Mucosa of rectum (tissue), 2 donors: ENCODE data around the gene WDR90.

Experiments used
- H3K27ac ChIP-seq, 2 donors: one replicate each; pipeline ENCODE4 v1.7.0; 2013; ENCODE audit warnings: inconsistent platforms in 2 of 2, low read depth in 2 of 2, low read length in 2 of 2
- H3K27me3 ChIP-seq, 2 donors: one replicate each; pipeline ENCODE4 v1.7.0; 2013; ENCODE audit warnings: low read length in 2 of 2; ENCODE audit not compliant: control insufficient read depth in 2 of 2, insufficient read depth in 2 of 2
- H3K36me3 ChIP-seq, 2 donors: one replicate each; pipeline ENCODE4 v1.7.0; 2013; ENCODE audit warnings: low read length in 2 of 2; ENCODE audit not compliant: control insufficient read depth in 2 of 2, insufficient read depth in 2 of 2
- H3K4me1 ChIP-seq, 2 donors: one replicate each; pipeline ENCODE4 v1.7.0; 2013; ENCODE audit warnings: low read length in 2 of 2, mild to moderate bottlenecking in 1 of 2; ENCODE audit not compliant: control insufficient read depth in 2 of 2, insufficient read depth in 2 of 2
- H3K4me3 ChIP-seq, 2 donors: one replicate each; pipeline ENCODE4 v1.7.0; 2013; ENCODE audit warnings: low read length in 2 of 2
- H3K9ac ChIP-seq, 2 donors: one replicate each; pipeline ENCODE4 v1.7.0; 2013; ENCODE audit warnings: low read length in 2 of 2, low read depth in 1 of 2, mild to moderate bottlenecking in 1 of 2
- H3K9me3 ChIP-seq, 2 donors: one replicate each; pipeline ENCODE4 v1.7.0; 2013; ENCODE audit warnings: low read length in 2 of 2; ENCODE audit not compliant: control insufficient read depth in 2 of 2
- donor health status: healthy.
- donor health status: Normal muscosa, but diverticular disease.

Gene WDR90

GRCh38 chr16:698911-699671 is 49.9 kb downstream of the WDR90 start:
- Histone ChIP-seq H3K9ac (no peak overlapping the region), H3K36me3 (no peaks in the 10 kb centered on the region), H3K27ac (no peak overlapping the region), H3K4me1 (peaks cover 10 to 14% of the 10 kb centered on the region in 2 donors), H3K4me3 (no peak overlapping the region), H3K9me3 (no peaks in the 10 kb centered on the region), H3K27me3 (peaks cover 29 to 40% of the 10 kb centered on the region in 2 donors)

- Histone ChIP-seq H3K36me3 (no peaks in the 10 kb centered on the region), H3K9ac (no peak overlapping the region), H3K4me1 (peaks cover 1 to 4% of the 10 kb centered on the region in 2 donors), H3K27ac (no peak overlapping the region), H3K27me3 (peaks cover 29 to 45% of the 10 kb centered on the region in 2 donors), H3K9me3 (no peaks in the 10 kb centered on the region), H3K4me3 (no peak overlapping the region)
Measured at GRCh38 chr16:700684-701584, 51.8 kb downstream of the WDR90 start.

- no peak overlapping the region for H3K4me3 ChIP-seq
- no peaks in the 10 kb centered on the region for H3K36me3 ChIP-seq
- H3K27ac ChIP-seq = no peak overlapping the region
- no peaks in the 10 kb centered on the region for H3K9me3 ChIP-seq
- no peaks in the 10 kb centered on the region for H3K4me1 ChIP-seq
- peaks cover 41 to 58% of the 10 kb centered on the region in 2 donors for H3K27me3 ChIP-seq
- no peak overlapping the region for H3K9ac ChIP-seq
Measured at GRCh38 chr16:702341-702740, 53.2 kb downstream of the WDR90 start.

- no peak overlapping the region for H3K4me3 ChIP-seq
- H3K9me3 ChIP-seq = no peaks in the 10 kb centered on the region
- peaks cover 47 to 68% of the 10 kb centered on the region in 2 donors for H3K27me3 ChIP-seq
- no peak overlapping the region for H3K9ac ChIP-seq
- H3K36me3 ChIP-seq = no peaks in the 10 kb centered on the region
- no peaks in the 10 kb centered on the region for H3K4me1 ChIP-seq
- no peak overlapping the region for H3K27ac ChIP-seq
Measured at GRCh38 chr16:703406-703805, 54.2 kb downstream of the WDR90 start.

GRCh38 chr16:704047-704446 is 54.9 kb downstream of the WDR90 start:
- Histone ChIP-seq H3K4me3 (no peak overlapping the region), H3K9ac (no peak overlapping the region), H3K4me1 (no peaks in the 10 kb centered on the region), H3K27ac (no peak overlapping the region), H3K36me3 (no peaks in the 10 kb centered on the region), H3K27me3 (peaks cover 47 to 73% of the 10 kb centered on the region in 2 donors), H3K9me3 (no peaks in the 10 kb centered on the region)

- no peaks in the 10 kb centered on the region for H3K4me1 ChIP-seq
- H3K9ac ChIP-seq = no peak overlapping the region
- H3K9me3 ChIP-seq = no peaks in the 10 kb centered on the region
- H3K4me3 ChIP-seq = no peak overlapping the region
- H3K27ac ChIP-seq = no peak overlapping the region
- peaks cover 48 to 78% of the 10 kb centered on the region in 2 donors for H3K27me3 ChIP-seq
- no peaks in the 10 kb centered on the region for H3K36me3 ChIP-seq
Measured at GRCh38 chr16:704552-705380, 55.6 kb downstream of the WDR90 start.

GRCh38 chr16:705431-706188 is 56.4 kb downstream of the WDR90 start, which contains the start of gene FBXL16:
Gene FBXL16, minus strand, starts transcription at chr16:705801. Its CDS starts 8,396 bp downstream, at chr16:697405.
- H3K4me3 ChIP-seq = no peak within 1 kb of the TSS
- no peaks in the 10 kb centered on the region for H3K36me3 ChIP-seq
- peaks cover 47 to 83% of the 10 kb centered on the region in 2 donors for H3K27me3 ChIP-seq
- H3K27ac ChIP-seq = no peak within 1 kb of the TSS
- H3K4me1 ChIP-seq = no peaks in the 10 kb centered on the region
- no peak within 1 kb of the TSS for H3K9ac ChIP-seq
- H3K9me3 ChIP-seq = no peaks in the 10 kb centered on the region

GRCh38 chr16:706189-707061 is 57.3 kb downstream of the WDR90 start:
- Histone ChIP-seq H3K9me3 (no peaks in the 10 kb centered on the region), H3K36me3 (no peaks in the 10 kb centered on the region), H3K27ac (no peak overlapping the region), H3K4me1 (no peaks in the 10 kb centered on the region), H3K27me3 (peaks cover 44 to 83% of the 10 kb centered on the region in 2 donors), H3K9ac (no peak overlapping the region), H3K4me3 (no peak overlapping the region)
